GM15510 (cell line): ENCODE measurements around the gene KCNIP3.

Experiments used
- POLR2A ChIP-seq: IDR thresholded peaks from 3 replicates; pipeline ENCODE4 v1.6.1; 2011; ENCODE audit warnings: borderline replicate concordance; ENCODE audit not compliant: insufficient read length; ENCODE audit errors: extremely low read depth

KCNIP3 gene

DNA sequence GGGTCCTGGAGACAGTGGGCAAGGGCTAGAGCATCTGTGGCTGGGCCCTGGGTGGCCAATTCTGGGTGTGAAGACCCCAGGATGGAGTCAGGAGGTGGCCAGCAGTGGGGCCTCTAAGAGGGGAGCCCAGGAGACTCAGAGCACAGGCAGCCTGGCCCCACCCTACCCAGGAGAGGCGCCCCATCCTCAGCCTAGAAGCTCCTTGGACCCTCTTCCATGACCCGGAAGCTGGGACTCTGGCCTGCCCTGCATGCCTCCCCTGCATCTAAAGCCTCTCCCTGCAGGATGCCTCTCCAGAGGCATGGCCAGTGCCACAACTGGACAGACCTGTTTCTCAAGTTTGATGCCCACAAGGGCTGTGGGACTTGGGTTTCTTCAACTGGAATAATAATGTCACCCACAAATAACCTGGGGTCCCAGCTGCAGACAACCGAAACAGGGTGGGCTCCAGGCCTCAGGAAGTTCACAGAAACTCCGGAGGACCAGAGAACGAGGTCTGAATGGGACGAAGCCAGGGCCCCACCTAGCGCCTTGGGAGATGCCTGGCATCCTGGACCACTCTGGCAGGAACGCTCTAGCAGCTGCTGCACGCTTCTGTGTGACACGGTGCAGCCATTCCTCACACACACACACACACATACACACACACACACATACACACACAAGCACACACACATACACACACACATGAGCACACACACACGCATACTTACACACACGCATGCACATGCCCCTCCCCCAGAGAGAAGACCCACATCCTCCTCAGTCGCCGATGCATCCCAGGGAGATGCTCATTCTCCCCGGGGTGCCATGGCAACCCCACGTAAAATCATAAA, 16.4 kb downstream of the KCNIP3 start:
- TF ChIP-seq POLR2A, result no peak

DNA sequence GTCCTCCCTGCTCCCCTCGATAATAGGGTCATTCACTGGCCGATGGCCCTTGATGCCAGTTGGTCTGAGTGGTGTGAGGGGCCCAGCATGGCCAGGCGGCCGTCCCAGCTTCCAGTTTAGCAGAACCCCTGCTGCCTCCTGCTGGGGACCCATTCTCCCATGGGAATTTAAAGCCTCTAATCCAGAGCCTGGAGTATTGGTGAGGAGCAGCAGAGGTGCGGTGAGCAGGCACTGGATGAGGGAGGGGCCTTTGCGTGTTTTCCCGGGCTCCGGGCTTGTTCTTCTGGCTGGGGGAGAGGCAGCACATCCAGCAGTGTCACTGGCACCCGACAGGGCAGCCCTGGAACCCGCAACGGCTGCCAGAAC, 17.4 kb downstream of the KCNIP3 start:
- TF ChIP-seq POLR2A, result no peak

DNA sequence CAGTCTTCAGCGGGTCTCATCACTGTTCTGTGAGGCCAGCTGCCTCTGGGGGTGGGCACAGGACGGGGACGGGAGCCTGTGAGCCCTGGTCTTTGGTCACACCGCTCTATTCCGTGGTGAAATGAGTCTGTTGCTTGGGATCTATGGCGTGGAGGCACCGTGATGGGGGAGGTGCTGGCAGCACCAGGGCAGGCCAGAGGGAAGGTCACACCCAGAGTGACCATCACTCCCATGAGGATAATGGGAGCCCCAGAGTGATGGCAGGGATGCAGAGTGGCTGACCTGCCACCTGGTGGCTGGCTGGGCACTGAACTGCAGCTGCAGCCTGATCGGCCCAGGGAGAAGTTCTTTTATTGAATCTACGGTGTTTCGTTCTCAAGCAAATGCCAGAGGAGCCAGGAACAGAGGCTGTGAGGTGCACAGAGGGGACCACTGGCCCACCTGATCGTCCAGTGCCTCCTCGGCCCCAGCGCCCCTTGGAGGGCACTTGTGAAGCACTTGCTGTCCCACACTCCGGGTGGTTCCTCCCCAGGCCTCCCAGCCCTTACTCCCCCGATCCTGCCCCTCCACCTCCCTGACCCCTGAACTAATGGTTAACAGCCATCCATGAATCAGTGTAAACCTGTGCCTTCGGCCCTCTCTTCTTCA, 17.9 kb downstream of the KCNIP3 start:
- no peak for TF ChIP-seq POLR2A

DNA sequence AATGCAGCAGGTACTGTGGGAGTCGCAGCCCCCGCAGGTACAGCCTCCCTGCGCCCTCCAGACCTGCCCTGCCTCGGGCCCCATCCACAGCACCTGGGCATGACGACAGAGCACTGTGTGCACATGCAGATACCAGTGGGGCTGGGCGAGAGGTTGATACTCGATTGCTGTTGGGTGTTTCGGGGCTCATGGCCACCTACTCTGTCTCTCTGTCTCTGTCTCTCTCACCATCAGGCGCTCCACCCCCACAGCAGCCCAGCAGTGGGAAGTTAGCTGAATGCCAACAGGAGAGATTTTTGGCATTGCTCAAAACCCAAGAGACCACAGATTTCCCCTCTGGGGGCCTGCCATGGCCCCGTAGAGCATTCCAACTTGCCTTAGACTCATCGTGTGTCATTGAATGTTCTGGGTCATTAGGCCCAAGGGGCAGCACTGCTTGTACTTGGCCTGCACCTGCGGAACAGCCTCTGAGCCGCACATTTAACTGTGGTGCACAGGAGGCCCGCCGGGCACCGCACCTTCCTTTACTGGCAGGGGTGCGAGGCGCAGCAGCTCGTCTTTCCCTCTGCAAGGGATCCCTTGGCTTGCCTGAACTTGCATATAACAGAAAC, 18.8 kb downstream of the KCNIP3 start:
- TF ChIP-seq POLR2A, result no peak

DNA sequence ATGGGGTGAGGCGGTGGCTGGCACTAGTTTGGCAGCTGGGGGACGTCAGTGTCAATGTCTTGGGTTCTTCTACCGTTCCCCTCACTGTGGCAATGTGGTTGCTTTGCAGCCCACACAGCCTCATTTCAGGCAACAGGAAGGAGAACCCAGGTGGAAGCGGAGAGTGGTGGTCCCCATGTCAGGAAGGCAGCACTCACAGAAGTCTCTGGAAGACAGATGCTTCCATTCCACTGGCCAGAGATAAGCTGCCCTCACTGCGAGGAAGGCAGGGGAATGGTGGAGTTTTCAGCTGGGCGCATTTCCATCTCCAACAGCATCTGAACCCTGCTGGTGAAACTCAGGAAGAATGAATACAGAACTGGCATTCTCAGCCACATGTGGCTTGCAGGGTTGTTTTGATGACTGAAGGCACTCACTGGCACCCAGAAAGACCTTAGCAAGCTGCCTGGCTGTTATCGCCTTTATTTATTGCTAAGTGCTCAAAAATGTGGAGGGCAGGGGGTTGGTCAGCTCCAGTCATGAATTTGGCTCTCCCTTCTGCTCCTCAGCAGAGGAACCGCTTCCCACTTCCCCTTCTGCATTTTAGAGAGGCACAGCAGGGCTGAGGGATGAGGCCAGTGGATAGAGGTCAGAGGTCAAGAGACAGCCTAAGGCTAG, 19.4 kb downstream of the KCNIP3 start:
- no peak for TF ChIP-seq POLR2A

DNA sequence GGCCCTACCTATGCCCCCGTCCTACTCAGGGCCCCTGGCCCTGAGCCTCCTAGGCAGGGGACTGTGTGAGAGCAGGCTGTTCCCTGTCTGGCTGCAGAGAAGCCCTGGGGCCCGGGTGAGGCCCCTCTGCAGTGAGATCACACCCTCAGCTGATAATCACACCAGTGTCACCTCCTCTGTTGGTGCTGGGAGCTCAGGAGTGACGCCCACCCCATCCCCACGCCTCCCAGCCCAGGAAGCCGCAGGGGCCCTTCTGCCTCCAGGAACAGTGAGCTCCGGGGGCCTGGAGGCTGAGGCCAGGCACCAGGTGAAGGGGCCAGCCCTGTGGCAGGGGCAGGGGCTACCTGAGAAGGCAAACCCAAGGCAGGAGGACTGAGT, 20.0 kb downstream of the KCNIP3 start:
- no peak for TF ChIP-seq POLR2A

DNA sequence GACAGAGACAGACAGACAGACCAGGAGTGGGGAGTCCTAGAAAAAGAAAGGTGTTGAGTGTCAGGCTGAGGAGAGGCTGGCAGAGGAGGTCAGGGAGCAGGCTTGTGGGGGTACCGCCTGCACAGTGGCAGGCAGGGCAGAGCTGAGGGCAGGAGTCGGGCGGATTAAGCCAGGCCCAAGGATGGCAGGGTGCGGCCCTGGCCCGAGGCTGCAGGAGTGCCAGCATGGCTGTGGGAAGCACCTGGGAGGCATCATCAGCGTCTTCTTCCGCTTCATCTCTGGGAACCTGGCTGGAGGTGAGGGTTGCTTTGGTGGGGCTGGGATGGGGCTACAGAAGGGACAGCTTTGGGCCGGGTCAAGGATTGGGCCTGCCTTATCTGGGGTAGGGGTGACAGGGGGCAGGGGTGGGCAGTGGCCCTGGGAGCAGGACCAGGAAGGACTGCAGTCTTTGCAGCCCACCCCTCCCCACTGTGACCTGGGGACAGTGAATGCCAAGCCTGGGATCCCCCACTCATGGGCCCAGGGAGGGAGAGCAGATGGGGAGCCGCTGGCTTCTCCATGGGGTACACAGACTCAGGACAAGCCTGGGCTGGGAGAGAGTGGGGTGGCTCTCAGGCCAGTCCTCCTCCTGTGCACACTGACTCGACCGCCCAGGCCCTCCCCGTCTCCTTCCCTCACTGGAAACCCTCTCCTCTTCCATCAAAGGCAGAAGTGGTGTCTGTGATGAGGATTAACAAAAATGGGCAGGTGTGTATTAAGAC, 20.7 kb downstream of the KCNIP3 start:
- no peak for TF ChIP-seq POLR2A

DNA sequence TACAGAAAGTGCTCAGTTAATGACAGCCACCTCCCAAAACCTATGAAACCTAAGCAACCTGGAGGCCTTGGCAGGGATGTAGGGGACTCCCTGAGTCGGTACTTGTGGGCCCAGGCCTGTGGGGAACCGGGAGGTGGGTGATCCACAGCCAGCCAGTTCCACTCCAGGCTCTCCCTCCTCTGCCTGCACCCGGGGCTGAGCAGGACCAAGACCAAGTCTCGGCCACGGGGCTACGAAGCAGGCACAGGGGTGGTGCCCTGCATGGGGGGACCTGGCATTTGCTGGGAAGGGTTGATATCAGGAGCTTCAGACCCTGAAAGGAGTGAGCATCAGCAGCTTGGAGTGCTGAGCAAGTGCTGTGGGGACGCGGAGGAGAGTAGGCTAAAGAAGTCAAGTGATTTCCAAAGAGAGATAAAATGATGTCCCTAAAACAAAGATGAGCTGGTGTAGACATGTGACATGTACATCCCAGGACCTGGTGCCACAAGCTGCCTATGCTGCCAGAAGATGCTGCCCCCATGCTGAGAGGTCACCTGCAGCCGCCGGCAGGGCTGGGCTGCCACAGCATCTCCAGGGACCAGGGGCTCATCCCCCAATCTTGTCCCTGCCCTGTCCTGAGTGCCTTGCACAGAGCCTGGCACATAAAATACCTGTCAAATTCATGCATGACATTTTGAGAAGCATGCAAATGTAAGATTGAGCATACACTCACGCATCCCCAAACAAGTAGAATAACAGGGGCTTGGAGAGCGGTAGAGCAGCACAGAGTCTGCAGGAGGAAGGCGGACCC, 21.5 kb downstream of the KCNIP3 start:
- TF ChIP-seq POLR2A, result no peak

DNA sequence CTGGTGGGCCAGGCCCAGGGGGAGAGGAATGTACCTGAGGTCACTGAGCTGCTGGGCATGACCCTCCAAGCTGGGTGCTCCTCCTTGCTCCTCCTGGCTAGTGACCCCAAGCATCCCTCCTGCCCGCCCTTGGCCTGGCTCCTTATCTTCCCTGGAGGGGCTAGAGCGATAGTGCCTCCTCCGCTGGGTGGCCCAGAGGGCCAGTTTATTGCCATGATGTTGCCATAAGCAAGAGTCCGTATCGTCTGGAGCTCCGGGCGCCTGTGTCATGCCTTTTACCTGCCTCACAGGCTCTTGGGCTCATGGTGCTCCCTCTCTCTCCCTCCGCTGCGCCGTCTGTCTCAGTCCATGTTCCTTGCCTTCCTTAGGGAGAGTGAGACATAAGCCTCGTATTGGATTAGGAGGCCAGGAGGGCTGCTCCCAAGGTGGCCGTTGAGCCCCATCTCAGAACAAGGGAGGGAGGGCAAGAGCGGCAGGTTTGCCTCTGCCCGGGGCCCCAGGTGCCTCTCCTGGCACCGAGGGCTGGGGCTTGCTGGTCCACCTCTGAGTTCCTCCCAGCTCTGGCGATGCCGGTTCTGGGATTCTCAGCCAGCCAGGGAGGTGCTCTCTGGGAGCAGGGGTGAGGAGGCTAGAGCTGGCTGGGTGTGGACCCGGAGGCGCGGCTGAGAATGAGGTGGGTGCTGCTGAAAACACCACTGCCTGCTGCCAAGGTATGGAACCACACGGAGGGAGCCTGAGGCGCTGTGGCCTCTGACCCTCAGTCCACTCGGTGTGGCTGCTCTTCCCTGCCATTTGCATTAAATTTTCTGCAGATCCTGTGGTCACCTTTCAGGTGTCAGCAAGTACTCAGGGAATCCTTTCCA, 22.6 kb downstream of the KCNIP3 start:
- no peak for TF ChIP-seq POLR2A

DNA sequence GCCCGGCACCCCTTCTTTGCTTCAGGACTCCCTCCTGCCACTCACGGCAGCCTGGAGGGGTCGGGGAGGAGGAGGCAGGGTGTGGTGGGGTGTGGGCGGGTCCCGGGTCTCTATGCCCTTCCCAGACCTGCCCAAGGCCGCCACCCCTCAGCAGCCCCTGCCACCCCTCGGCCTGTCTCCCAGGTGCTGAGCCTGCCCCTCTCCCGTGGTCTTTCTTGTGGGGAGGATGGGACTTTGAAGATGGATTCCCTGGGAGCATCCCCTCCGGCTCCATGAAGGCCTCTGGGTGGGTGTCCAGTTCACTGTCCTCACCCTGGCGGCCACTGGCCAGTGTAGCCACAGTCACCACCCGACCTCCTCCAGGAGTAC, 23.2 kb downstream of the KCNIP3 start:
- no peak for TF ChIP-seq POLR2A

DNA sequence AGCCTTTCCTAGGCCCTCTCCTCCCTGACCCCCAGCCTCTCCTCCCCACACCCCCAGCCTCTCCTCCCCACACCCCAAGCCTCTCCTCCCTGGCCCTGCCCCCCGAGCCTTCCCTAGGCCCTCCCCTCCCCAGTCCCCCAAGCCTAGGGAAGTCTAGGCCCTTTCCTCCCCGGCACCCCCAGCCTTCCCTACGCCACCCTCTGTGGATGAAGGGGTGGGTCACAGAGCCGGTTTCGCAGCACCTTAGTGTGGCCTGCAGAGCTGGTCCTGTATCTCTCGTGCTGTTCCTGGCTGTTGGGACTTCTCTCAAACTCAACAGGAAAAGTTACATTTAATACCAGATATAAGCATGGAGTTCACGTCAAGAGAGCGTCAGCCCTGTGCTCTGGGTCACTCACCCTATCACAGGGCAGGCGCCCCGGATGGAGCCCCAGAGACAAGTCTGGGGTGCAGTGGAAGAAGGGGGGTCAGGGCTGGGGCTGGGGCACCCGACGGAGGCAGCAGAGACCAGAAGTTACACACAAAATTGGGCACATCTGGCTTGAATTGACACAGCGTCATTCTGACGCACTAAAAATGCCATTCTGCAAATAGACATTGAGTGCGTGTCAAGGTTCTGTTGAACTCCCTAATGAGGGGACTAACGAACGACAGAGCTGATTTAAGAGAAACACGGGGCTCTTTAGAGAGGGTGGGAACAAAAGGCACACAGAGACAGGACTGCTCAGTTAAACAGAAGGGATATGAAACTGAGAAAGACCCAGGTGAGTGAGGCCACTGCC, 24.0 kb downstream of the KCNIP3 start:
- TF ChIP-seq POLR2A, result no peak
